Omental fat pad (tissue), 4 donors: ENCODE results near the gene CHORDC1. TPM values are rescaled to one million over a fixed set of nuclear protein-coding genes. Genes with fewer than 3 reads are reported as not detected.

Source experiments
- ATAC-seq: fragments of 150-250 bp; one replicate; pipeline ENCODE4 v1.9.1; 2016; ENCODE audit warnings: mild to moderate bottlenecking, moderate library complexity; ENCODE audit not compliant: low FRiP score
- DNase-seq: peaks from one replicate; pipeline ENCODE4 v3.0.0-alpha.2; 2019; ENCODE audit warnings: low spot score
- CTCF ChIP-seq, 3 donors: fragments of 450-650 bp; IDR thresholded peaks; one replicate each; pipeline ENCODE4 v1.5.1; 2016 to 2017; ENCODE audit warnings: antibody characterized with exemption in 3 of 3, mild to moderate bottlenecking in 3 of 3, moderate library complexity in 2 of 3
- total RNA-seq, 4 donors: library from RNA; depleted of rRNA; stranded (reverse); fragments of >200 nt; gene quantifications; one replicate each; pipeline ENCODE4 v1.1.0, GENCODE V29; 2016

Gene CHORDC1
- total RNA-seq = 100 to 1,000 TPM in 1 of 4 donors, 10 to 100 TPM in 3; 56.2 to 147 (median 79.4) TPM

GRCh38 chr11:90222459-90223247 lies at the start of gene CHORDC1:
TSS of gene CHORDC1 (minus strand) at chr11:90223049. CDS start at chr11:90222954, 95 bp downstream.
- DNase-seq = peak; percentile 85
- ATAC-seq = peak; percentile 97
- TF ChIP-seq CTCF (IDR thresholded peaks at IDR 0.05) = no peak

GRCh38 chr11:90257158-90257525 lies 34.3 kb upstream of the CHORDC1 start:
- no peak for TF ChIP-seq CTCF (IDR thresholded peaks at IDR 0.05)
- DNase-seq = no peak
- ATAC-seq = no peak

GRCh38 chr11:90256404-90257157 lies 33.7 kb upstream of the CHORDC1 start:
- DNase-seq = no peak
- TF ChIP-seq CTCF (IDR thresholded peaks at IDR 0.05) = no peak
- no peak for ATAC-seq

- TF ChIP-seq CTCF (IDR thresholded peaks at IDR 0.05) = no peak
- DNase-seq (no peak), ATAC-seq (no peak)
Measured at GRCh38 chr11:90254065-90254464, 31.2 kb upstream of the CHORDC1 start.

DNA sequence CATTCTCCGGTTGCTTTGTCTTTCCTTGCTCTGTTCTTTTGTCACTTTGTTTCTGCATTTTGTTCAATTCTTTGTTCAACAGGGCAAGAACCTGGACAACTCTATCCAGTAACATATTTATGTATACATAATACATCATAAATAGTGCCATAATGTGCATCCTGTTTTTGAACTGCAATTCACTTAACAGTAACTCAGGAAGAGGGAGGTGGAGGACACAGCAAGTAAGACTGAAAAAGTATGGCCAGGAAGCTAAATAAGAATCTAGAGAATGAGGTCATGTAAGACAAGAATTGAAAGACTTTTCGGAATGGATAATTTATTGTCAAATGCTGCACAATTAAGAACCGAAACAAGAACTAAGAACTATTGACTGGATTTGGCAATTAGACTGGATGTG lies 29.2 kb upstream of the CHORDC1 start:
- ATAC-seq (no peak), DNase-seq (no peak)
- no peak for TF ChIP-seq CTCF (IDR thresholded peaks at IDR 0.05)

GRCh38 chr11:90251599-90251998 lies 28.8 kb upstream of the CHORDC1 start:
- DNase-seq (no peak), ATAC-seq (no peak)
- TF ChIP-seq CTCF (IDR thresholded peaks at IDR 0.05) = no peak
